WTC11 (cell line): ENCODE measurements around the gene VAMP3. TPM values are rescaled to one million over a fixed set of nuclear protein-coding genes. Genes with fewer than 3 reads are reported as not detected.

ENCODE experiments used
- ATAC-seq: fragments of 200-7000 bp; cut with Tn5 transposase; 2 replicates; pipeline ENCODE4 v1.10.0; 2021; ENCODE audit warnings: mild to moderate bottlenecking, moderate library complexity
- CTCF ChIA-PET: fragments of 300-600 bp; sonication (Branson Sonifier 250); formaldehyde crosslinking; loops from one replicate; lab custom pipeline; 2021; ENCODE audit warnings: antibody characterized with exemption; lab: Charles Lee
- POLR2A ChIA-PET: fragments of 350-600 bp; sonication (Branson Sonifier 250); formaldehyde crosslinking; loops from one replicate; lab custom pipeline; 2021; ENCODE audit warnings: antibody characterized with exemption; lab: Charles Lee
- DNase-seq: peaks from one replicate; pipeline ENCODE4 v3.0.0; 2021; ENCODE audit warnings: low spot score
- H3K27ac Mint-ChIP-seq: 2 replicates; pipeline ENCODE4 v1.8.0; 2021; ENCODE audit warnings: mixed read lengths
- H3K27me3 Mint-ChIP-seq: 2 replicates; pipeline ENCODE4 v1.8.0; 2021; ENCODE audit warnings: low read depth, mild to moderate bottlenecking, moderate library complexity, mixed read lengths
- H3K36me3 Mint-ChIP-seq: 2 replicates; pipeline ENCODE4 v1.8.0; 2021; ENCODE audit warnings: mixed read lengths
- H3K4me1 Mint-ChIP-seq: 2 replicates; pipeline ENCODE4 v1.8.0; 2022; ENCODE audit warnings: mixed read lengths
- H3K4me3 Mint-ChIP-seq: 2 replicates; pipeline ENCODE4 v1.8.0; 2021; ENCODE audit warnings: mild to moderate bottlenecking, moderate library complexity, mixed read lengths
- H3K9me3 Mint-ChIP-seq: 2 replicates; pipeline ENCODE4 v1.8.0; 2021; ENCODE audit warnings: mixed read lengths
- AR ChIP-seq: fragments of 250-450 bp; sonication (Bioruptor Pico); IDR thresholded peaks from 2 replicates; pipeline ENCODE4 v1.9.0; 2021; ENCODE audit warnings: mild to moderate bottlenecking
- ATF3 ChIP-seq: sonication (generic); formaldehyde crosslinking; conservative IDR thresholded peaks from 2 replicates; pipeline ENCODE4 v1.8.1; 2022; ENCODE audit warnings: mild to moderate bottlenecking, missing genetic modification reagents
- CBFB ChIP-seq: sonication (generic); formaldehyde crosslinking; IDR thresholded peaks from 2 replicates; pipeline ENCODE4 v1.8.1; 2022; ENCODE audit warnings: mild to moderate bottlenecking, low read depth, missing genetic modification reagents
- CDX4 ChIP-seq: fragments of 250-450 bp; sonication (Bioruptor Pico); IDR thresholded peaks from 2 replicates; pipeline ENCODE4 v1.9.0; 2021; ENCODE audit warnings: moderate library complexity, mild to moderate bottlenecking, inconsistent platforms, borderline replicate concordance
- E2F1 ChIP-seq: sonication (generic); formaldehyde crosslinking; IDR thresholded peaks from 2 replicates; pipeline ENCODE4 v1.8.0; 2022; ENCODE audit warnings: mild to moderate bottlenecking, missing genetic modification reagents
- E2F5 ChIP-seq: sonication (generic); formaldehyde crosslinking; IDR thresholded peaks from 2 replicates; pipeline ENCODE4 v1.8.1; 2022; ENCODE audit warnings: mild to moderate bottlenecking, moderate library complexity, missing genetic modification reagents
- ETV6 ChIP-seq: sonication (generic); formaldehyde crosslinking; IDR thresholded peaks from 2 replicates; pipeline ENCODE4 v1.8.1; 2022; ENCODE audit warnings: mild to moderate bottlenecking, missing genetic modification reagents
- GTF2I ChIP-seq: fragments of 250-450 bp; sonication (Bioruptor Pico); conservative IDR thresholded peaks from 2 replicates; pipeline ENCODE4 v1.4.0; 2021; ENCODE audit warnings: mild to moderate bottlenecking
- MLX ChIP-seq: sonication (generic); formaldehyde crosslinking; IDR thresholded peaks from 2 replicates; pipeline ENCODE4 v1.8.1; 2023; ENCODE audit warnings: mild to moderate bottlenecking, missing genetic modification reagents, moderate library complexity
- NFYB ChIP-seq: sonication (generic); formaldehyde crosslinking; conservative IDR thresholded peaks from 2 replicates; pipeline ENCODE4 v1.8.0; 2022; ENCODE audit warnings: low read depth, missing genetic modification reagents
- NR1H2 ChIP-seq: sonication (generic); formaldehyde crosslinking; IDR thresholded peaks from 2 replicates; pipeline ENCODE4 v1.9.0; 2021; ENCODE audit warnings: mild to moderate bottlenecking, moderate library complexity, missing genetic modification reagents
- NR2C2 ChIP-seq: sonication (generic); formaldehyde crosslinking; IDR thresholded peaks from 2 replicates; pipeline ENCODE4 v1.8.0; 2022; ENCODE audit warnings: mild to moderate bottlenecking, missing genetic modification reagents
- RELA ChIP-seq: sonication (generic); formaldehyde crosslinking; IDR thresholded peaks from 2 replicates; pipeline ENCODE4 v1.8.1; 2022; ENCODE audit warnings: missing genetic modification reagents, mild to moderate bottlenecking, borderline replicate concordance
- SP1 ChIP-seq: sonication (generic); formaldehyde crosslinking; conservative IDR thresholded peaks from 2 replicates; pipeline ENCODE4 v1.8.1; 2022; ENCODE audit warnings: missing genetic modification reagents
- ZBTB21 ChIP-seq: sonication (generic); formaldehyde crosslinking; IDR thresholded peaks from 2 replicates; pipeline ENCODE4 v1.8.1; 2023; ENCODE audit warnings: mild to moderate bottlenecking, missing genetic modification reagents, borderline replicate concordance
- ZBTB43 ChIP-seq: sonication (generic); formaldehyde crosslinking; IDR thresholded peaks from 2 replicates; pipeline ENCODE4 v1.8.1; 2023; ENCODE audit warnings: mild to moderate bottlenecking, missing genetic modification reagents
- ZMAT4 ChIP-seq: fragments of 250-450 bp; sonication (Bioruptor Pico); IDR thresholded peaks from 2 replicates; pipeline ENCODE4 v1.9.0; 2021; ENCODE audit warnings: mild to moderate bottlenecking
- ZNF232 ChIP-seq: sonication (generic); formaldehyde crosslinking; IDR thresholded peaks from 2 replicates; pipeline ENCODE4 v1.8.0; 2022; ENCODE audit warnings: mild to moderate bottlenecking, missing genetic modification reagents
- ZNF317 ChIP-seq: sonication (generic); formaldehyde crosslinking; IDR thresholded peaks from 2 replicates; pipeline ENCODE4 v1.8.1; 2023; ENCODE audit warnings: low read depth, mild to moderate bottlenecking, moderate library complexity, missing genetic modification reagents, borderline replicate concordance
- ZNF396 ChIP-seq: fragments of 250-450 bp; sonication (Bioruptor Pico); IDR thresholded peaks from 2 replicates; pipeline ENCODE4 v1.8.0; 2021; ENCODE audit warnings: mild to moderate bottlenecking, moderate library complexity, borderline replicate concordance
- ZNF671 ChIP-seq: fragments of 250-450 bp; sonication (Bioruptor Pico); IDR thresholded peaks from 2 replicates; pipeline ENCODE4 v1.8.0; 2021; ENCODE audit warnings: mild to moderate bottlenecking
- total RNA-seq: library from RNA; stranded (reverse); gene quantifications from 3 replicates; pipeline ENCODE4 v1.2.3, GENCODE V29; 2021

Gene VAMP3
- total RNA-seq, 1 experiment from 2014 or later: 40.2 TPM

GRCh38 chr1:7721940-7722669, 49.0 kb upstream of the VAMP3 start:
- Mint-ChIP-seq H3K4me1 (peaks cover 4% of the 10 kb centered on the region), H3K36me3 (no peaks in the 10 kb centered on the region), H3K9me3 (no peaks in the 10 kb centered on the region), H3K4me3 (no peak overlapping the region), H3K27ac (no peak overlapping the region), H3K27me3 (peaks cover 17% of the 10 kb centered on the region)
- CTCF ChIA-PET: interaction anchor here (1.1 to 2.2 kb wide), 3 partner anchors 30 to 54 kb away, joined by 3 to 8 read pairs (median 3); no protein-coding TSS in a partner anchor
- POLR2A ChIA-PET: interaction anchor here (0.5 kb wide), 1 partner anchor 22 kb away, joined by 3 read pairs; no protein-coding TSS in a partner anchor
- no peak for ATAC-seq
- no peak for DNase-seq
- TF ChIP-seq ZNF232 (no peak), ATF3 (CRISPR knock-in tag) (no peak), AR (CRISPR knock-in tag) (no peak), ZBTB43 (CRISPR knock-in tag) (no peak), ZNF317 (CRISPR knock-in tag) (no peak), ZNF671 (CRISPR knock-in tag) (no peak), NFYB (no peak), E2F1 (CRISPR knock-in tag) (no peak), NR1H2 (CRISPR knock-in tag) (no peak), NR2C2 (CRISPR knock-in tag) (no peak)

- CTCF ChIA-PET: interaction anchor here (1.1 to 2.2 kb wide), 3 partner anchors 30 to 55 kb away, joined by 3 to 8 read pairs (median 3); no protein-coding TSS in a partner anchor
- H3K4me3 Mint-ChIP-seq: no peak overlapping the region
- H3K9me3 Mint-ChIP-seq: no peaks in the 10 kb centered on the region
- H3K36me3 Mint-ChIP-seq: no peaks in the 10 kb centered on the region
- no peak for DNase-seq
- peaks cover 6% of the 10 kb centered on the region for H3K4me1 Mint-ChIP-seq
- H3K27me3 Mint-ChIP-seq: peaks cover 16% of the 10 kb centered on the region
- no peak for ATAC-seq
- POLR2A ChIA-PET: interaction anchor here (0.5 kb wide), 1 partner anchor 21 kb away, joined by 3 read pairs; no protein-coding TSS in a partner anchor
- H3K27ac Mint-ChIP-seq: no peak overlapping the region
- TF ChIP-seq ZBTB21 (CRISPR knock-in tag) (no peak), ZMAT4 (no peak), ETV6 (CRISPR knock-in tag) (no peak), E2F5 (CRISPR knock-in tag) (no peak), SP1 (no peak), GTF2I (CRISPR knock-in tag) (no peak), AR (CRISPR knock-in tag) (no peak), CBFB (CRISPR knock-in tag) (no peak), MLX (CRISPR knock-in tag) (no peak), ZNF396 (CRISPR knock-in tag) (no peak), CDX4 (no peak), NR2C2 (CRISPR knock-in tag) (no peak), ZBTB43 (CRISPR knock-in tag) (no peak), RELA (CRISPR knock-in tag) (no peak)
Observed at GRCh38 chr1:7722670-7723012, 48.5 kb upstream of the VAMP3 start.
